Stimulated activated CD4-positive, alpha-beta T cell treated with anti-CD3 and anti-CD28 coated beads, Interleukin-4, amount 100 ng/mL, for 4 hours (primary cell): ENCODE results near the gene COG1.

Source experiments
- DNase-seq, 2 experiments: peaks; one replicate each; pipeline ENCODE4 v3.0.0-alpha.2; 2020

The COG1 gene

DNA sequence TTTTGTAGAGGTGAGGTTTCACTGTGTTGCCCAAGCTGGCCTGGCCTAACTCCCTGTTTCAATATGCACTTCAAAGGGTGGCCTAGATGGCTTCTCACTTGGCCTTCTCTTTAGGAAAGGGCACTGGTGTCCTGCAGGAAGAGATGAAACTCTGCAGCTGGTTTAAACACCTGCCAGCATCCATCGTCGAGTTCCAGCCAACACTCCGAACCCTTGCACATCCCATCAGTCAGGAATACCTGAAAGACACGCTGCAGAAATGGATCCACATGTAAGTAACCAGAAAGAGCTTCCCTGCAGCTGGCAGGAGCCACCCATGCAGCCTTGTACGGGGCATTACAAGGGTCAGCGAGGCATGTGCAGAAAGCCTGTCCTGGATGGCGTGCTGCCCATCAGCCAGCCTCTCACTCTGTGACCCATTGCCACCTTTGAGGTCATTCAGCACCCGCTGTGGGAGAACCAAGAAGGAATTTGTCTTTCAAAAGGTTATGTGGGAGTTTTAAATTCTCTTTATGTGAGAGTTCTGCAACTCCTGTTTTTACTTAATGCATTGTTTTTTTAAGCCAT is 7.0 kb downstream of the COG1 start:
- no peak for DNase-seq

DNA sequence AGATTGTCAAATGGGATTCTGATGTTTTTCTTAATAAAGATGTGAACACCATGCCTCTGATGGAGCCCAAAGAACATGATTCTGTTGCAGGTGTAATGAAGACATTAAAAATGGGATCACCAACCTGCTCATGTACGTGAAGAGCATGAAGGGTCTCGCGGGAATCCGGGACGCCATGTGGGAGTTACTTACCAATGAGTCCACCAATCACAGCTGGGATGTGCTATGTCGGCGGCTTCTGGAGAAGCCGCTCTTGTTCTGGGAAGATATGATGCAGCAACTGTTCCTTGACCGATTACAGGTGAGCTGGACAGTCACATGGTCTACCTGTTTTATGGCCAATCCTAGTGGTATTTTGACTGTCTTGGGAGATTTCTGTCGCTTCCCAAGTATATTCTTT is 7.6 kb downstream of the COG1 start:
- DNase-seq: no peak

GRCh38 chr17:73201215-73202069 is 8.6 kb downstream of the COG1 start:
- DNase-seq: no peak

GRCh38 chr17:73203135-73203787 is 10.4 kb downstream of the COG1 start:
- DNase-seq: no peak

- no peak for DNase-seq
Measured at GRCh38 chr17:73203788-73204479, 11.1 kb downstream of the COG1 start.

DNA sequence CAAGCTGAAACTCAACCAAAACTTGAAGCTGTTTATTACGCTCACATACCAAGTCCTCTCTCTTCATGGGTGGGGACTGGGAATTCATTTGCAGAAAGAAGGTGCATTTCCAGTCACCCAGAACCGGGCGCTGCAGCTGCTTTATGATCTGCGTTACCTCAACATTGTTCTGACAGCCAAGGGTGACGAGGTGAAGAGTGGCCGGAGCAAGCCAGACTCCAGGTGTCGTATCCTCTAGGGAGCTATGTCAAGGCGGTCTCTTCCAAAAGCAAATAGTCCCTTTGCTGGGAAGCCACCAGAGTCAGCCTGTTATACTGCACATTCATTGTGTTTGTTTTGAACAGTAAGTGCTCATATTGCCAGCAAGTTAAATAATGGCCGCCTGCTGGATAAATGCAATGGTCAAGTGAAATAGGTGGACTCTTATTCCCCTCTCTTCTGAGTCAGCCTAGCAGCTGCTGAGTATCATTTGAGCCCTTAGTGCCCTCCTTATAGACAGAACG is 12.7 kb downstream of the COG1 start:
- DNase-seq: no peak

GRCh38 chr17:73208139-73208827 is 15.4 kb downstream of the COG1 start:
- no peak for DNase-seq

- no peak for DNase-seq
Measured at GRCh38 chr17:73209436-73209835, 16.6 kb downstream of the COG1 start.

- DNase-seq: no peak
Measured at GRCh38 chr17:73210002-73210678, 17.3 kb downstream of the COG1 start.

DNA sequence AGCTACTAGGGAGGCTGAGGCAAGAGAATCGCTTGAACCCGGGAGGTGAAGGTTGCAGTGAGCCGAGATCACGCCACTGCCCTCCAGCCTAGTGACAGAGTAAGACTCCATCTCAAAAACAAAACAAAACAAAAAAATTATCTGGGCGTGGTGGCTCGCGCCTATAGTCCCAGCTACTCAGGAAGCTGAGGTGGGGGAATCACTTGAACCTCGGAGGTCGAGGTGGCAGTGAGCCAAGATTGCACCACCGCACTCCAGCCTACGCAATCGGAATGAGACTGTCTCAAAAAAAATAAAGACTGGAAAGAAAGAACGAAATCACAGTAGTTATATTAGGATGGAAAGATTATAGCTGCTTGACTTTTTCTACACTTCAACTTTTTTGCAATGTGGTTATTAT is 18.9 kb downstream of the COG1 start:
- peak in 1 of 2 experiments; percentile 46 for DNase-seq

GRCh38 chr17:73214008-73214407 is 21.2 kb downstream of the COG1 start:
- no peak for DNase-seq

DNA sequence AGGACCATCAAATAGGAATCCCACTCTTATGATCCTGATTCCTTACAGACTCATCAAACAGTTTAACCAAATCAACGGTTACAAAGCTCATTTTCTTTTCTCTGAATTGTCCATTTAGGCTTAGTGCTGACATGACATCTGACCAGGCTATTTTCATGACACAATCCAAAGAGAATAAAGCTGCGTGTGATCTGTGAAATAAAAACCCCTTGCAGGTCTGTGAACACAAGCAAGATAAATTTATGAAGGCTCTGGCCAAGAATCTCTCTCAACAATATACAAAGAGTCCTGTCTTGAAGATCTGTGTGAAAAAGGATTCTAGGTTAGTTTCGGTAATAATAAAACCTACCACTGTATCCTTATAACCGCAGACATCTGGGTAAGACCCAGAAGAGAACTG is 22.0 kb downstream of the COG1 start:
- no peak for DNase-seq

DNA sequence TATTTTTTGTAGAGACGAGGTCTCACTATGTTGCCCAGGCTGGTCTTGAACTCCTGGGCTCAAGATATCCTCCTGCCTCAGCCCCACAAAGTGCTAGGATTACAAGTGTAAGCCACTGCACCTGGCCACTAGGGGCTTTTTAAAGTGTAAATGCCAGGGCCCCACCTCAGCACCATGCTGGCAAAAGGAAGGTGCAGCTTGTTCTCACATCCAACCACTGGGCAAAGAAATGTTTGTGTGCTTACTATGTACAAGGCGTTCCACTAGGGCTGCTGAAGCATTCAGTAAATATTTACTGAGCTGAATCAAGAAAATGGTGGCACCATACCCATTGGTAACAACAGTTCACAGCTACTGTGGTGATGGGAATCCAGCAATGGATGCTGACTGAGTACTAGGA is 22.6 kb downstream of the COG1 start:
- DNase-seq: no peak

GRCh38 chr17:73223626-73224230 is 30.9 kb downstream of the COG1 start:
- DNase-seq: no peak

GRCh38 chr17:73224237-73224636 is 31.4 kb downstream of the COG1 start:
- DNase-seq: no peak

GRCh38 chr17:73224663-73225305 is 31.9 kb downstream of the COG1 start:
- no peak for DNase-seq

DNA sequence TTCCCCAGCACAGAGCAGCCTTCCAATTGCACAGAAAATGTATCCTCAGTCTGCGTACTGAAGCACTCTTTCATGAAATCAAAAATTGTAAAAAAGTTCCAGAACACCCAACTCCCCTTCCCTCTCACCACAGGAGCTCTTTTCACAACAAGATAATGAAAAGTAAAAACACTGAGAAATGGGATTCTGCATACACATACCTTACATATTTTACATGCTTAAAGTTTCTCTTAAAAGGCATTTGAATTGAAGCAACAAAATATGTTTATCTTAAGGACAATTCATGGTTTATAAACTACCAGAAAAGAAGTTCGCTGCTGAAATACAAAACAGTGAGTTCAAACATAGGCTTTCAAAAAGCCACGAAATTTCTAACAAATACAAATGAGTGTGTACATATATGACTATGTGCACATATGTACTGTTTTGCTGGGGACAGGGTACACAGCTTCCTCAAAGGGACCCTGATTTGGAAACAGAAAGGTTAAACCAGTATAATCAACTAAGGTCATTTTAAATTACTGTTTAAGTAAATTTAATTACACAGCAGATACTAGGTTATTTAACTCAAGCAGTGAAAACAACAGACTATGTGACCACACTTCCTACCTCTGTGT is 33.8 kb downstream of the COG1 start:
- DNase-seq: no peak

- no peak for DNase-seq
Measured at GRCh38 chr17:73227379-73227778, 34.5 kb downstream of the COG1 start.

DNA sequence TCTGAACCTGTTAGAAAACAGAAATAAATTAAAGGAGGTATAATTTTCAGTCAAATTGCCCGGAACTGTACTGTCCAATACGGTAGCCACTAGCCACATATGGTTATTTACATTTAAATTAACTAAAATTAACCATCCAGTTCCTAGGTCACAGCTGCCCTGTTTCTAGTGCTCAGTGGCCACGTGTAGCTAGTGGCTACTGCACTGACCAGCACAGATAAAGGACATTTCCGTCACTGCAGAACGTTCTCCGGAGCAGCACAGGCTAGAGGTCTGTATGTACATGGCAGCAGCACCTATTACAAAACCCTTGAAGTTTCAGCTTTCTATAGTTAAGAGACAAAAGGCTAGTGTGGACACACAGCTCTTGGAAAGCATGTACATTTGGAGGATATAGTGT is 35.1 kb downstream of the COG1 start:
- no peak for DNase-seq

DNA sequence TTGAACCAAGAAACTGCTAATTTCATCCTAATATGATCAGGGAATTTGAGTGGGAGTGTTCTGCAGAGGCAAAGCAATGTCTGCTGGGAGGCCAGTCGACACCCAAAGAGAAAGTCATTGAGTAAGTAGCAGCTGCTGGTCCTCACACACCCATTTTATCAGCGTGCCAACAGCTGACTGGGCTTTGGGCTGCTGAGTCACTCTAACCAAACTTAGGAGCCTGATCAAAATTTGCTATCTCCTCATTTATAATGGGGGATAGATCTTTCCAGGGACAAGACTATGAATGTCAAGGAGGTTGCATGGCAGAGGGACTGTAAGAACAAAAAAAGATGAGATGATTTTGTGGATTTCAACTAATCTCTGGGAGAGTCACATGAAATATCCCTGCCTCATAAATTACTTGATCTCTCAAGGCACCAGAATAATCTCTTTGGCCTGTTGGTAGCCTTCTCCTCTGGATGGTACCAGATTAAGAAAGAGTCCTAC is 35.9 kb downstream of the COG1 start:
- peak in 1 of 2 experiments; percentile 34 for DNase-seq
